K562 (cell line): ENCODE data around the gene ARHGDIB. TPM values are rescaled to one million over a fixed set of nuclear protein-coding genes. Genes with fewer than 3 reads are reported as not detected.

ENCODE experiments used
- CBX5 ChIP-seq: IDR thresholded peaks from 2 replicates; pipeline ENCODE4 v1.6.1; 2014; ENCODE audit warnings: low read depth, borderline replicate concordance
- DPF2 ChIP-seq: fragments of 450-650 bp; IDR thresholded peaks from 2 replicates; pipeline ENCODE4 v1.6.1; 2016
- GATAD2A ChIP-seq: fragments of 450-650 bp; IDR thresholded peaks from 2 replicates; pipeline ENCODE4 v1.6.1; 2017
- HDAC8 ChIP-seq: fragments of 450-650 bp; IDR thresholded peaks from 2 replicates; pipeline ENCODE4 v1.6.1; 2016; ENCODE audit warnings: mild to moderate bottlenecking, missing genetic modification characterization, moderate library complexity, missing compliant biosample characterization
- HMG20B ChIP-seq: fragments of 250-450 bp; sonication (Bioruptor Pico); IDR thresholded peaks from 2 replicates; pipeline ENCODE4 v1.5.0; 2021; ENCODE audit warnings: mild to moderate bottlenecking
- KDM5B ChIP-seq: fragments of 200-600 bp; sonication (generic); IDR thresholded peaks from 2 replicates; pipeline ENCODE4 v1.6.1; 2012; ENCODE audit warnings: low read depth, mild to moderate bottlenecking, moderate library complexity, low read length, control low read depth, inconsistent platforms; ENCODE audit not compliant: insufficient replicate concordance
- MECOM ChIP-seq: fragments of 250-450 bp; sonication (Bioruptor Pico); IDR thresholded peaks from 2 replicates; pipeline ENCODE4 v1.8.0; 2022; ENCODE audit warnings: inconsistent platforms
- MXD1 ChIP-seq: fragments of 250-450 bp; sonication (Bioruptor Pico); IDR thresholded peaks from 2 replicates; pipeline ENCODE4 v1.8.0; 2021; ENCODE audit warnings: borderline replicate concordance, mild to moderate bottlenecking, moderate library complexity; ENCODE audit not compliant: poor library complexity, severe bottlenecking
- MYBL2 ChIP-seq, 2 experiments: fragments of 450-650 bp in 1 of 2; sonication (generic) in 1 of 2; formaldehyde crosslinking in 1 of 2; IDR thresholded peaks; 2 replicates each; pipeline versions ENCODE4 v1.6.1 to v1.8.1; 2017 to 2022; ENCODE audit warnings: borderline replicate concordance in 1 of 2, inconsistent platforms in 1 of 2, low read depth in 1 of 2, mild to moderate bottlenecking in 1 of 2, missing genetic modification reagents in 1 of 2, moderate library complexity in 1 of 2
- REST ChIP-seq, 2 experiments: fragments of 450-650 bp; formaldehyde crosslinking in 1 of 2; IDR thresholded peaks; 2 replicates each; pipeline versions ENCODE4 v1.4.0 to v1.6.1; 2014 to 2020; ENCODE audit warnings: mild to moderate bottlenecking in 2 of 2, borderline replicate concordance in 1 of 2, low read depth in 1 of 2
- SAP30 ChIP-seq: fragments of 200-600 bp; sonication (generic); IDR thresholded peaks from 2 replicates; pipeline ENCODE4 v1.6.1; 2012; ENCODE audit warnings: borderline replicate concordance, low read depth, mild to moderate bottlenecking, moderate library complexity, low read length, control low read depth, inconsistent platforms; ENCODE audit not compliant: insufficient read depth, poor library complexity, severe bottlenecking
- SMAD2 ChIP-seq: fragments of 150-350 bp; IDR thresholded peaks from 2 replicates; pipeline ENCODE4 v1.6.1; 2014; ENCODE audit warnings: low read depth, mild to moderate bottlenecking, low read length
- TRIM28 ChIP-seq: fragments of 450-650 bp; IDR thresholded peaks from 2 replicates; pipeline ENCODE4 v1.6.1; 2017
- WHSC1 ChIP-seq: IDR thresholded peaks from one replicate; pipeline ENCODE4 v1.6.1; 2012; ENCODE audit warnings: low read length, control low read depth, inconsistent platforms
- ZBTB1 ChIP-seq: sonication (generic); formaldehyde crosslinking; IDR thresholded peaks from 2 replicates; pipeline ENCODE4 v1.8.1; 2023; ENCODE audit warnings: missing genetic modification reagents, low read depth, mild to moderate bottlenecking, borderline replicate concordance
- ZBTB2 ChIP-seq: fragments of 450-650 bp; IDR thresholded peaks from 2 replicates; pipeline ENCODE4 v1.6.1; 2016; ENCODE audit warnings: antibody characterized with exemption
- ZNF830 ChIP-seq: fragments of 250-450 bp; sonication (Bioruptor Pico); IDR thresholded peaks from 2 replicates; pipeline ENCODE4 v1.5.0; 2021; ENCODE audit warnings: mild to moderate bottlenecking
- polyA plus RNA-seq, 8 experiments: library from polyadenylated mRNA; depleted of rRNA in 4 of 8; stranded (reverse) in 5 of 8; unstranded in 3 of 8; fragments of >200 nt; fragmentation: Nextera tagmentation in 2 of 8; fragmentation: Illumina TruSeq in 1 of 8; extraction: Ambion mirVana in 2 of 8; extraction: Trizol in 1 of 8; gene quantifications; 2 replicates each; pipeline versions ENCODE4 v1.2.1 to v1.2.3, GENCODE V29; 2011 to 2014; ENCODE audit warnings: inconsistent platforms in 1 of 8, missing spikeins in 1 of 8
- total RNA-seq, 7 experiments: library from RNA; depleted of rRNA in 6 of 7; stranded (reverse); fragments of >200 nt in 6 of 7; fragmentation: Illumina TruSeq in 2 of 7; extraction: Trizol in 2 of 7; gene quantifications; 2 replicates each; pipeline versions ENCODE4 v1.2.1 to v1.2.3, GENCODE V29; 2011 to 2021; ENCODE audit warnings: low replicate concordance in 1 of 7

Gene ARHGDIB
- total and polyA plus RNA-seq, 9 of the 15 experiments (the other 6 are each of a cell fraction or from before 2014, with no cell fraction given): 9.5 to 204 (median 116) TPM

- TF ChIP-seq MXD1 (CRISPR knock-in tag) (no peak), ZBTB1 (CRISPR knock-in tag) (no peak), MYBL2 (IDR thresholded peaks at IDR 0.05; ENCODE audit: low read depth) (0 out of 2 replicates have a peak, but pooled peaks have one; percentile 12), MYBL2 (CRISPR knock-in tag; IDR thresholded peaks at IDR 0.05; ENCODE audit: borderline replicate concordance) (no peak), MECOM (CRISPR knock-in tag) (no peak), TRIM28 (no peak), CBX5 (no peak), GATAD2A (no peak), ZNF830 (no peak), KDM5B (no peak), WHSC1 (no peak), HDAC8 (no peak), REST (IDR thresholded peaks at IDR 0.05; ENCODE audit: borderline replicate concordance) (peak; percentile 73), REST (CRISPR knock-in tag; IDR thresholded peaks at IDR 0.05; ENCODE audit: low read depth) (no peak), SAP30 (no peak), DPF2 (0 out of 2 replicates have a peak, but pooled peaks have one; percentile 20), HMG20B (no peak), ZBTB2 (no peak), SMAD2 (no peak)
Measured at GRCh38 chr12:14970473-14970872, 9.1 kb upstream of the ARHGDIB start (continued).
